NK-92 (cell line): Measurements from ENCODE around the gene COL4A6.

Experiments used
- DNase-seq: peaks from one replicate; lab custom pipeline; 2025; ENCODE audit not compliant: unreplicated experiment; lab: John Stamatoyannopoulos, UW

COL4A6 gene

DNA sequence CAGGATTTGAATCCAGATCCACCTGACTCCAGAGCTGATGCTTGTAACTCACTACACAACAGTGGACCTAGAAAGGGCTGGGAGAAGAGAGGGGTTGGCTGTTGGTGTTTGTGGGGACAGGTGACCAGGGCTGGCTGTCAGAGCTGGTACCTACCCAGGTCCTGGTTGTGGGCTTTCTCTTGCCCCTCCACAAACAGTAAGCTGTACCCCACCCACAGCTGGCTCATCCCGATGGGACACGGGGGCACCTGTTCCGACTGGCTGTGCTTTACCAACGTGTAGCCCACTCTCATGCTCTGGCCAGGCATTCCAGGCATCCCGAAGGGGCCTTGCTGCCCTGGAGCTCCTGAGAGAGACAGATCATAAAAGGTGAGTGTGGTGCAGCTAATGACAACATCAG, 277.9 kb downstream of the COL4A6 start:
- no peak for DNase-seq

DNA sequence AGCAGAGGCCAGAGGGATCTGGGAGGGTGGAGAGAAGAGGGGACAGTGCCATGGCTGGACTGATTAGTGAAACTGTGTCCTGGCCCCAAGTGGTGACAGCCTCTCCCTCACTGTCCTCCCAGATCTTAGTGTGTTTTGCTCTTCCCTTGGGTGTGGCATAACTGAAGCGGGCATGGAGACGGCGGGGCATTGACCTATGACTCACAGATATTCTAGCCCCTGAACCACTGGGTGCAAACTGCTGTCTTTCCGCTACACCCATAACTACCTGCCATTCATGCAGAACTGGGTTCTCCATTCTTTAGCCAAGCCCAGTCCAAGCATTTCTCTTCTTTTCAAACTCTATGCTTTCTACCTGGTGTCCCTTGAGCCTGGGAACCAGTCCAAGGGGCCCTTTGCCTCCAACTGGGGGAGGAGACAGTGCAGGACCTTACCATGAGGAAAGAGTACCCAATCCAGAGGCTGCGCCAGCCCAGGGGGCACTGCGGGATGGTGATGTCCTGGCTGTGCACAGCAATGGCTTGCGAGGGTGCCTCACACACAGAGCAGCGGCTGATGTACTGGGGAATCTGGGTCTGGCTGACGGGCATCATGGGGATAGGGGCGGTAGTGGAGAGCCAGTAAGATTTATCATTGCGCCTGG, 279.1 kb downstream of the COL4A6 start:
- DNase-seq = no peak

DNA sequence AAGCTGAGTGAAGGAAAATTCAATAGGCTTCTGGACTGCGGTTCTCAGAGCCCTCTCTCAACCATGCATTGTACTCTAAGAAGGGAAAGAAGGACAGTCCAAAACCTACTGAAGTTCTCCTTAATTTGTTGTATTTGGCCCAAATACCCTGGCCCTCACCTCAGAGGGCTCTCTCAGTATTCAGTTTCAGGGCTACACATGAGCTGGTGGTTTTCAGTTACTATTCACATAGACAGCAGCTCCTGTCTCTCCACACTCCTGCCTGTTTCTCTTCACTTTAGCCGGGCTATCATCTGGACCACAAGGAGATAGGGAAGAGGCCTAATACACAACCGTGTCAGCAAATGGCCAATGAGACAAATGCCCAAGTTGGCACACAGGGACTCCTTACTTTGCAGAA, 280.6 kb downstream of the COL4A6 start:
- no peak for DNase-seq

DNA sequence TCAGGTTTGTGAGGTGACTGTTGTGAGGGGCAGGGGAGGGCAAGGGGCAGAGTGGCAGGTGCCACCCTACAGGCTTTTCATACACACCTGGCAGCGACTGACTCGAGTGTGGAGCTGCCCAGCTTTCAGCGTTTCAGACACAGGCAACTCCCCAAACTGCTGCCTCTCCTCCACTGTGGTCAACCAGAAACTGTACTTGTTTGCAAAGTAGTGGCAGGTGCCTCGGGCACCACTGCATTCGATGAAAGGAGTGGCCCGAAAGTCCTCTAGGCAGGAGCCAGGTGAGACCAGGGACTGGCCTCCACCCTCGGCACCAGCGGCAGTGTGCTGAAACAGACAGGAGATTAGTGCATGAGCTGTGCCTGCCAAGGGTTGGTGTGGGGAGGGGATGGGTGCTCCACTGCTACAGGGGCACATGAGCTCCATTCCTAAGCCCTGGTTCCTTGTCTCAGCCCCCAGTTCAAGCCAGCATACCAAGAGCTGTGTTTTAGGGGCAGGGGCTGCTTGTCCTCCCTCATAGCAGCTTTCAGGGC, 281.2 kb downstream of the COL4A6 start:
- DNase-seq = no peak

DNA sequence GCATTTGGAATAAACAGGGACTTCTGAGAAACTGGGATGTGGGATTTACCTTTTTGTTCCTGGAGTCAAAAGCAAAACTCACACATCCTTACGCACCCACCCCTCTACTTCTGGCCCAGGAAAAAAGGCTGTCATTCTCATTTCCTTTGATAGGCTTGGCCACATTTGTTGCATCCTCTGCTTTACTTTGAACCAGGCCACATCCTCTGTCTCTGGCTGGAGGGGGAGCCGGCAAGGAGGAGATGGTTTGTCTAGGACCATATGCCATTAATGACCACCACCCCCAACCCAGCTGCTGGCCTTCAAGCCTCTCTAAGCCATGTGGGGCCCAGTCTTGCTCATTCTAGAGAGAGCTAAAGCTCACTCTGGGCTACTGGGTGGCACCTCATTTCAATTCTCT, 282.1 kb downstream of the COL4A6 start:
- DNase-seq = no peak

DNA sequence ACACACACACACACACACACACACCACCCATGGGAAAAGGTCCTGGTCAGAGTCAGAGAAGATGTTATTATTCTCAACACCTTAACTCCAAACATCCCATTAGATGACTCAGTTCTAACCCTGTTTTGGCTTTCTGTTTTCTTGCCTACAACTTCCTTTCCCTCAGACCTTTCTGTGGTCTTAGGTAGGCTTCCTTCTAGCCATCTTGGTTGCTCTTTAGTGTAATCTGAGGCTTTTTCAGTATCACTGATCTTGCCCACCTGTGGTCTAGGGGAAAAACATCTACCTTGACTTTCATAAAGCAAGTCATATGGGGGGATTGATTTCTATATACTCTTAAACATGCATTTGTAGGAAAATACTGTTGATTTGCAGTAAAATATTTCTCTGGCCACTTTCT, 289.7 kb downstream of the COL4A6 start:
- DNase-seq = no peak

DNA sequence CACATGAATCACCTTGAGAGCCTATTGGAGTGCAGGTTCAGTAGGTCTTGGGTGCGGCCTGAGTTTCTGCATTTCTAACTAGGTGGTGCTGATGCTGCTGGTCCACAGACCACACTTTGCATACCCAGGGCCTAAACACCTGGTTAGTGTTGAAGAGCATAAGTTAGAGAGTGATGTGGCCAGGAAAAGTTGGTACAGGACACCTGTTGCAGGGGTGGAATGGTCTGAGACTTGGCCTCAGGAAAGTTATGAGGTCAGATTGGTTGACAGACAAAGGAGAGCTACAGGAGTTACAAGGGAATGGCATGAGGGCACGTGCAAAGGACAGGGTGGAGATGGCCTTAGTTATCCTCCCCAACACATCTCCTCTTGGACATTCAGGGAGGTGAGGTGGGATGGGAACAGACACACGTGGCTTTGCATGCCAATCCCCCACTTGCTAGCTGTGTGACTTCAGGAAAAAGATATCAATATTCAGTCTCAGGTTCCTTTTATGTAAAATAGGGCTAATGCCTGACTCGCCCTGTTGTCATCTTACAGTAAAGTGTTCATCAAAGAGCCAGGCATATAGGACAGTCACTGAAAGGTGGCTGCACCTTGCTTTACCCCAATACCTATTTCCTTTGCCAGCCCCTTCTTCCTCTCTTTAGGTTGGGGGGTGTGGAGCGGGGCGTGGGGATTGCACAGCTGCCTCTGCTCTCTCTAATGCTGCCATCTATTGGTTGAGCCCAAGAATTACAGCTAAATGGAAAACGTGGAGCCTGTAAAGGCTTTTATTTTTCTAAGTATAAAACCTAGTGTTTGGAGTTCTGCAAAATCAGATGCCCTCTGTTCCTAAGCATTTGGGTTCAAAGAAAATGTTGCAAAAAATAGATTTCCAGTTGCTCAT, 299.2 kb downstream of the COL4A6 start:
- no peak for DNase-seq

DNA sequence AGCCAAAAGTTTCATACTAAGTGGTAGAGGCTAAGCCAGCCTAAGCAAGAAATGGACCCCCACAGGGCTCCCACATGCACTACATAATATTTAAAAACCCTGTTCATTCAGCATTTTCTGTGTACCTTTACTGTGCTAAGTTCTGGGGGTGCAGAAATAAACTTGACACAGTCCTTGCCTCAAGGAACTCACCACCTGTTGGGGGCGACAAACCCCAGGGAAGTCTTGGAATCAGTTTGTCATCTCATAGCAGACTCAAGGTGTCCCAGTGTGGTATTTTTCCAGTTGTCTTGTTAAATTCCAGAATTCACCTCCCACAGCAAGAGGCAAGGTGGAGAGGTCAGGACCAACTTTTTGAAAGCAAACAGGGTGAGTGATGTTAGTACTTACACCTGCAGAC, 303.5 kb downstream of the COL4A6 start:
- no peak for DNase-seq

DNA sequence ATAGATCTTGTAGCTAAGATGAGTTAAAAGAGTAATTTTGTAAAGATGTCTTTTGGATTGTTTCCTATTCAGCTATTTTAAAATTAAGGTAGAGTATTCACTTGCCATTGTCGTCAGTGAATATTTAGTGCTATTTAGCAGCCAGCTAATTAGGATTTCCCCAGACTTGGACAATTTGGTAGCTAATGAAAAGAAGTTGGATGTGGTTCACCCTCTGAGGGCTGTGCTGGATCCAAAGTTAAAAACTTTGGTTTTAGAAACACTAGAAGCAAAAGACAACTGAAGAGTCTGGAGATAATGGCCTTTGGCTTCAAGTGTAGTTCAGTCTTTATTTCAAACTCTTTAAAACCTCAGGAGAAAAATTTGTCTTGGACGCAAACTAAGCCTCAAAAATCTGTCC, 305.3 kb downstream of the COL4A6 start:
- DNase-seq = no peak

DNA sequence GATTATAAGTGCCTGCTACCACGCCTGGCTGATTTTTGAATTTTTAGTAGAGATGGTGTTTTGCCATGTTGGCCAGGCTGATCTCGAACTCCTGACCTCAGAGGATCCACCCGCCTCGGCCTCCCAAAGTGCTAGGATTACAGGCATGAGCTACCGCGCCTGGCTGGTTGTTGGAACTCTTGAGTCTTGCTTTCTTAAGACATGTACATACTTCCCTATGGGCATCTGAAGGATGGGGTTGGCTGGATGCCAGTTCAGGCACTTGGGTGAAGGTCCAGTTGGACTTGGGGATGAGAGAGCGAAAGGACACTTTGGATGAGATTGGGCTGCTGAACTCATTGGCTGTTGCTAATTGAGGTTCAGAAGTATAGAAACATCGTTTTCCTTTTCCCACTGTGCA, 306.2 kb downstream of the COL4A6 start:
- no peak for DNase-seq

DNA sequence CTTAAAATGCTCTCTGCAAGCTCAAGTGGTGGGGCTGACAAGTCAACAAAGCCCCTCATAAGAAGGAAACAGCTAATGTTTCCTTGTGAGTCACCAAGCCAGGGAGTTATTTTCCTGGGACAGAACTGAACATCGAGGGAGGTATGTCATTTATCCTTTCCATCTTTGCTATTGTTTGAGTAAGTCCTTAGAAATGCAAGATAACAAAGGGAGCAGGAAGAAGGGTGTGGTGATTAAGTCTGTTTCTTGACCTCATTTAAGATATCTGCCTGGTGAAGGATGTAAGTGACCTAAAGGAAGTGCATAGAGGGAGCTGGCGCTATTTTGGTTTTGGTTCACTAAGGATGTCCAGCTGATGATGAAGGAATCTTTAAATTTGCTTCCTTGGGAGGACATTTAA, 306.8 kb downstream of the COL4A6 start:
- no peak for DNase-seq

DNA sequence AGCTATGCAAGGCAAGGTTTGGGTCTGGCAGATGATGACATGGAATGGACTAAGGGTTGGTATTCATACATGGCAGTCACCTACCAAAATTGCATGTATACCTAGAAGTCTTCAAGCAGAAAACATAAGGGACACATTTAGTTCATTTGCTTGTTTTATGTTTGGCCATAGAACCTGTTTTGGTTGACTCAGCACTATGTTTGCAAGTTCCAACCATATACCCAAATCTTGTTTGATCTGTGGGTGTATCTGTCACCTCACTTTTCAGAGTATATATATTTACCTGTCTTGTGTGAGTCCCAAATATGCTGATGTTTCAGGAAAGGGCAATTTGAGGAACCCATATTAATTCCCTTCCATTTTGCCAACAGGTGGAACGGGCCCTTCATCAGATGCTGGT, 307.3 kb downstream of the COL4A6 start:
- DNase-seq = no peak

DNA sequence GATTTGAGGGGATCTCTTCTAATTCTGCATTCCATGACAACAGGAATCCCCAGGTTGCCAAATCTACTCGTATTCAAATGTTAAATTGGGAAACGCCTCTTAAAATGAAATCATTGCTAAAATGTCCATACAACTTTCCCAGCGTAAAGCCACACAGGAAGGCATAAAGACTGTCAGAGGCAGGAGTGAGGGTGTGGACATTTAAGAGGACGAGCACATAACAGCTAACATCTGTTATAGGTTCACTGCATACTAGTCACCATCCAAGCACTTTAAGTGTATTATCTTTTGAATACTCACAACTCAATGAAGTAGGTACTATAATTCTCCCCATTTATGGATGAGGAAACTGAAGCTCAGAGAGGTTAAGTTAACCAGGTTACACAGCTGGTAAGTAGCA, 311.1 kb downstream of the COL4A6 start:
- DNase-seq = no peak

DNA sequence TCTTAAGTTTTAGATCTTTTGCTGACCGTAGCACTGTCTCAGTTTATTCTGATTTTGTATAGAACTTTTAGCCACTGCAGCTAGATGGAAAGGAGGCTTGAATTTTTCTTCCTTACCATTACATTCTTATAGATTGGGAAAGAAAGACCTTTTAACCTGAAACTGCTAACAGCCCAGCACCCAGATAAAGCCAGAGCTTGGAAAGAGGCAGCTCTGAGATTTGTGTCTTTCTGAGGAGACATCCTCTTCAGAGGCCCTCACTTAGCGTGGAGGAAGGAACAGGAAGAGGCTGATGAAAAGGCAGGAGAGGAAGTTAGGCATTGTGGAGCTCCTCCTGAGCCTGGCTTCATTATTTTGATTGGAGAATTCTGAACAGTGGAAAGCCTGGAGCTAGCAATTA, 311.6 kb downstream of the COL4A6 start:
- DNase-seq = no peak

DNA sequence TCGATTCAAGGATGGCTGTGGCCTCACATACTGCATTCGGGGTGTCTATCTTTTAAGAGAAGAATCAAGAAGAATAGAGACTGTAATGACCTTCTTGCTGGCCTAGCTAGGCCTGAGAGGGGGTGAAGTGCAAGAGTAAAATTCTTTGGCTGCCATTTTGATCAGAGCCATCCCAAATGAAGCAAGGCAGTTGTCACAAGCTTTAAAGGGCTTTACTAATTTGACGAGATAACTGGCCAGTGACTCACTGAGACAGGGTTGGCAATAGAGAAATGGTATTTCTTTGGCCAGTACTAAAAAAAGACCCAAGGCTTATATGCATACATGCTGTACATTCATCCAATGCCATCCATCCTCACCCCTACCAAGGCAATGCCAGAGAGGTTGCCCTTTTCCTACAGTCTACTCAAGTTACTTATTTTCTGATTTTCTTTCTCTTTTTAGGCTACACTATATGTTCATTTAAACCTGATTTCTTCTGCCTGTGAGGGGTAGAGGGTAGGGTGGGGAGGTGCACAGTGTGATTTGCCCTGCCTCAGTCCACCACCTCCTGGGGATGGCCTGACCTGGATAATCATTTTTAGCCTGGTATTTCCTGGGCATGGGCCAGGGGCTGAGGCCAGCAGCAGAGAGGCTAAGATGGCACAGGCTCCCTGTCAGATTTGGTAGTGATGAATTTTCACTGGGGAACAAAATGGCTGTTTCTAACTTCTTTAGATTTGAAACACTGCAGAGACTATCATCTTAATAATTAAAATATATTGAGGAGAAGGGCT, 314.4 kb downstream of the COL4A6 start:
- no peak for DNase-seq

DNA sequence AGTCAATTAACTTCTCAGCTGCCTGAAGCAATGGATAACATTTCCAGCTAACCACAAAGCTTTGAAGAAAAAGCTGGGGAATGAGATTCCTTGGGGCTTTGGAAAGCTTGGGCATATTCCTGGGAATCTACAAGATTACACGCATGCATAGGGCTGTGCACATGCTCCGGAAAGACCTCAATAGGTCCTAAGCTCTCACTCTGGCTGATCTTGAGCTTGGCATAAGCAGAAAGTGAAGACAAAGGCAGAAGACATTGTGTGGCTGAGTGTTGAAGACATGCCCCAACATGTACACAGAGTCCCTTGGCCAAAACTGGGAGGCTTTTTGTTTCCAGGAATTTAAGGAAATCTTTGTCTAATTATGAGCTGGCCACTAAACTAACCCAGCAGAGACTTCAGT, 315.5 kb downstream of the COL4A6 start:
- no peak for DNase-seq

DNA sequence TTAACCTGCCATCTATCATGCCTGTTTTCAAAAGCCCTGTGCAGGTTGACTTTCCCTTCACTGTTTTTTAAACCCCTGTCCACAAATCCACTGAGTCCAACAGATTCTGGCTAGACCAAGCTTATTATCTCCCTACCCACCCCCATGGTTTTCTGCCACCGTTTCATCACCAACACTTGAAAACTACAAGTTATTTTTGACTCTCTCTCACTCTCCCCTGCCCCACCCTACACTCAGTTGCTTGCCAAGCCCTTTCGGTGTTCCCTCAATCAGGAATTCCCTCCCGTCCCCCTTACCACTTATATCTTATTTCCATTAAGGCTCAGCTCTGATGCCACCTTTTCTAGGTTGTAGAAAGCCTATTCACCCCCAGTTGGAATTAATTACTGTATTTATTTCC, 316.9 kb downstream of the COL4A6 start:
- DNase-seq = no peak

DNA sequence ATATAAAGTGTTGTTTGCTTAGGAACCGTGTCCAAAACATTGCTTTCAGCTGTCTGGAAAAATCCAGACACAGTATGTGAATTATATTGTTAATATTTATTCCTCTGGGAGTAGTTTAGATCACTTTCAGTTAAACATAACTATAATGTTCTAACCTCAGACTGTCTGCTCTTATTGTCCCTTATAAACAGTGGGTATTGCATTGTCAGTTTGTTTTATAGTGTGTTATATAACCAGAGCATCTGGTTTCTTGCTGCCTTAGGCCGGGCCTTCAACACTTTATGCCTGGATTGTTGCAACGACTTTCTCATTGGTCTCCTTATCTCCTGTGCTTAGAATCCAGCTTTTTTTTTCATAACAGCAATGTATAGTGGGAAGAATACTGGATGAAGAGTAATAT, 320.2 kb downstream of the COL4A6 start:
- DNase-seq = no peak

DNA sequence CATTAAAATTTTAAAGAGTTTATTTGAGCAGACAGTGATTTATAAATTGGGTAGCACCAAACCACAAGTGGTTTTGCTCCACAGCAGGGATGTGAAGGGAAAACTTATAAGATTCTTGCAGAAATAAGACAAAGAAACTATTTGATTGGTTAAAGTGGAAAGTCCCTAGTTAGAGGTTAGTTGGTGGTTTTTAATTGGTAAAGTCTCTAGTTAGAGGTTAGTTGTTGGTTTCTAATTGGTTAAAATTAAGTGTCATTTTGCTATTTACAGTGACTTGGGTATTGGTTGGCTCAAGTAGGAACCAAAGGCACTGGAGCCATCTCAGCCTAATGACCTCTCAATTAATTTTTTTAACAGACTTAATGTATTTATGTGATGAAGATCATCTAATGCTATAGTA, 323.7 kb downstream of the COL4A6 start:
- DNase-seq = no peak
